ENCODE results near the gene ZMIZ1.

Gene ZMIZ1

DNA sequence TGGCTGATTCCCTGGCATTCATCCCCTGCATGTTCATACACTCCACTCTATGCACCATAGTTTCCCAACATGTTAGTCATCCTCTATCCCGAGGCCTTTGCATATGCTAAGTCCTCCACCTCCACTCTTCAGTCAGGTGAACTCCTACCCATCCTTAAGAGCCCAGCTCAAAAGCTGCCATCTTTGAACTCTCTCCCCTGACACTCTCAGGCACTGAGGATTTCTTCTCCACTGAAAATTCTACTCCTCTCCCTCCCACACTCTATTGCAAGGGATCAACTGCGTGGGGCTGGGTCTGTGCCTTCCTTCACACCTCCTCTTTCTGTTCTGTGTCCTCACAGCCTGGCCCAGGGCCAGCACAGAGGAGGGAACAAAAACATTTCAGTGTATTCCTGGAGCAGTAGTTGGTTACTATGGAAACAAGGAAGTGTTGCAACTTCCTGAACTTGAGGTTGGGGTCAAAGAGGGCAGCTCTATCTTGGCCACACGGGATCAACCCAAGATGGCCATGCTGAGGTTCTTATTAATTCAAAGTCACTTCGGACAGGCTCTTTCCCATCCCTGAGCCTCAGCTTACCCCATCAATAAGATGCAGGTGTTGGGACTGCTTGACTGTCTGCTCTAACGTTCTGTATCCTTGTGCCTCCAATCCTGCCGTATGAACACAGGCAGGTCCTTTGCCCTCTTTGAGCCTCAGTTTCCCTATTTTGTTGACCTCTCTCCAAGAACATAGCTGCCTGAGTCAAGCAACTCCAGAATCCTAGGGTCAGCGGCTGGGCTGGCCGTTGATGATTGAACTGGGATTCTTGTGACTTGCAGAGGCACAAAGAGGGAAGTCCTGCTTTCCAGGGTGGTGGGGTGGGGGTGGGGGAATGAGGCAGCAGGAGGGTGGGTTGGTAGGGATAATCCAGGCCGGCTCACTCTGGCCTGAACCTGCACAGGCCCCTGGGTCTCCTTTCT is 15.5 kb downstream of the ZMIZ1 start:
- DNase-seq, result no peak

DNA sequence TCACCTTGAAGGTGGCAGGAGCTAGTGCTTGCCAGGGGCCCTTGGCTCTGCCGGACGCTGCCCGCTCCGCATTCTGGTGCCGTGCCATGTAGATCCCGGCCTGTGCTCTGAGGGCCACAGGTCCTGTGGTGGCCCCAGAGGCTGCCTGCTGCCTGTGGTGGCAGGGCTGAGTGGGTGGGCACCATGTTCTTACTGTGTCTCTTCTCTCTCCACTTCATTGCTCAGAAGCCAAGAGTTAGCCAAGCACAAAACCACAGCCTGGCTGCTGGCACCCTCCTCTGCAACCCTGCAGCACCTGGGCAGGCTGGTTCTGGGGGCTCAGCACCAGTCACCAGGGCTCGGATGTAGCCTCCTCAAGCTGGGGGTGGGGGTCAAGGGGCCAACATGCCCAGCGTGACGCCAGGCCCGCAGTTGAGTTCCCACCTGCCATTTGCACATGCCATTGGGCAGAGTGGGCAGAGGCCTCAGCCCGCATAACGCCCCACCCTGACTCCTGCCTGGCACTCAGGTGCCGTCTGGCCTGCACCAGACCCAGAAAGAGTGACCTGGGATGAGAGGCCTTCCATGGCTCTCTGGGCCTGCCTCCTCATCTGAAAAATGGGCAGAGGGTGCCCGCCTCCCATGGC is 16.3 kb downstream of the ZMIZ1 start:
- no peak for DNase-seq

DNA sequence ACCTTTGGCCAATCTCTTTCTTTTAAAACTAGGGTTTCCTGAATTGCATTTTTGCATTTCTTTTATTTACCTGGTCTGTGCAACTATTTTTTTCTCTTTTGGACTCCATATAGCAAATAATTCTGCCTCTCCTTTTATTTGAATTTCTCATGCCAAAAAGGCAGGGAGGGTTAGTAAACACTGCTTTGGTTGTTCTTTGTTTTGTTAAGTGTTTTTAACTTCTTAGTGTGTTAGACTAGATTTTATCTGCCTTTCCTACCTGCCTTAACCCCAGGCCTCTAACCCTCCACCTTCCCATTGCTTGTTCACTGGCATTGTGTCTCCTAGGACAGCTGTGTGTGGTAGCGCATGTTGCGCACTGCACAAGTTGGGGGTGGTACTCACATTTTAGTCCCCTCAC is 18.1 kb downstream of the ZMIZ1 start:
- DNase-seq, result no peak

DNA sequence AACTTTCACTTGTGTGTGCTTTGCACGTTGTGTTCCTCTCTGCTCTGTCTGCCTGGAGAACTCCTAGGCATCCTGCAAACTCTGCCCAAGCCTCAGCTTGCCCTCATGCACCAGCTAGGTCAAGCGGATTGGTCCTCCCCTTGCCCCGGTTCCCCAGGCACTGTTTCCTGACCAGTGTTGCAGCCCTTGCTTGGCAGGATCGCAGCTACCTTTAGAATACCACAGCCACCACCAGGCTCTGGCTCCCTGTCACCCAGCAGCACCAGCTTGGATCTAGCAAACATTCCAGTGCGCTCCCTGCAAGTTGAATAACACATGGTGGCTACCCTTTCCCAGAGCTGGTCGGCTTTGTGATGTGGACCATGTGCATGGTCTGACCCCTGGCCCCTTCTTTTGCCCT is 19.0 kb downstream of the ZMIZ1 start:
- no peak for DNase-seq

DNA sequence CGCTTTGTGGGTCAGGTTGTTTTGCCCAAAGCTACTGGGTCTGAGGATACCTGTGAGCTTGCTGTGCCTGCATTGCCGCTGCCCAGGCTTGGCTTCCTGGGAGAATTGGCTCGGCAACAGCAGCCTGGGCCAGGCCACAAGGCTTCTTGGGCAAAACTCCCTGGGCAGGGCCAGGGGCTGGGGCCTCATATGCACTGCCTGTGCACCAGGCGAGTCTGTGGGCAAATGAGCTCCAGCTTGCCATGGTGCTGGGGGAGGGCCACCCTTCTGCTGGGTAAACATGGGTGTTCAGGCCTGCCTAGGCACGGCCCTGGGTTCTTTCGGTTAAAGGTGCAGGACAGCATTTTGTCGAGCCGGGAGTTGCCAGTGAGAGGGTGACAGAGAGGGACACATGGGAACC is 19.4 kb downstream of the ZMIZ1 start:
- no peak for DNase-seq

DNA sequence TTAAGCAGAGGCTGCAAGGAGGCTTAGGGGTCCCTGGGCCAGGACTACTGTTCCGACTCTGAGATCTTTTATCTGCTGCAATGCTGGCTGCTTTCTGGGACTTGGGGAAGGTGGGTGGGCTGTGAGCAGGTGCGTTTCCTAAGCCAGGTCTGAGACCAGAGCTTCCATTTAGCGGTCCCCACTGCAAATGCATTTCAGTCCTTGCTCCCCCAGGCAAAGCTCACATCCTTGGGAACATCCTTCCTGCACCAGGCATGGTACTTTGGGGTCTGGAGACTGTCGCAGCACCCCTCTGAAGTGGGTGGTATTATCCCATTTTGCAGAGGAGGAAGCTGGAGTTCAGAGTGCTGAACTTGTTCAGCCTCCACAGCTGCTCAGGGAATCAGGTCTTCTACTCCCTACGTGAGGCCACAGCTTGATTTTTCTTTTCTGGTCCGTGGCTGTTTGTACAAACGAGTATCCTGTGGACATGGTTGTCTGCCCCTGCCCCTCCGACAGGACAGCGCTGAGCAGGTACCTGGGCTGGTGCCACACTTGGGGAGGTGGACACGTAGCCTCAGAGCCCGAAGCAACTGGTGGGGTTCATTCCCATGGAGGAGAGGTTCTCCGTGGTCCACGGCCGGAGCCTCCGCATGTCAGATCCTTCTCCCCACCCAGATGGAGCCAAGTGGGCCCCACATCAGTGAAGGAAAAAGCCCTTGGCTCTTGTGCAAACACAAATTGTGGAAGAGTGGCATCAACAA is 20.0 kb downstream of the ZMIZ1 start:
- DNase-seq, result no peak

DNA sequence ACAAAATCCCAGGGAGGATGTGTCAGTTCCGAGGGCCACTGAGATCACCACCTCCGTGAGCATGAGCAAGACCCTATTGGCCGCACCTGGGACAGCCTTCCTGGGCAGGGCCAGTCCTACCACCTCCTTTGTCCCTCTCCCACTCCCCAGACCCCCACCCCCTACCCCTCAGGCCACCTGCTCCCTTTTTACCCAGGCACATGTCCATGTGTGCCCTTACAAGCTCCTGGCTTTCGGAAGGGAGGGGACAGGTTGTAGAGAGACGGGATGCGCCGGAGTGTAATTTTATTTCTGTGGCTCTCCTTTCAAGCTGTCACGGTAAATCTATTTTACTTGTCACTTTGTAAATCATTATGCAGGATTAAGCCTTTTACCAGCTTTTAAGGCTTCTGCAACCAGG is 20.9 kb downstream of the ZMIZ1 start:
- no peak for DNase-seq

DNA sequence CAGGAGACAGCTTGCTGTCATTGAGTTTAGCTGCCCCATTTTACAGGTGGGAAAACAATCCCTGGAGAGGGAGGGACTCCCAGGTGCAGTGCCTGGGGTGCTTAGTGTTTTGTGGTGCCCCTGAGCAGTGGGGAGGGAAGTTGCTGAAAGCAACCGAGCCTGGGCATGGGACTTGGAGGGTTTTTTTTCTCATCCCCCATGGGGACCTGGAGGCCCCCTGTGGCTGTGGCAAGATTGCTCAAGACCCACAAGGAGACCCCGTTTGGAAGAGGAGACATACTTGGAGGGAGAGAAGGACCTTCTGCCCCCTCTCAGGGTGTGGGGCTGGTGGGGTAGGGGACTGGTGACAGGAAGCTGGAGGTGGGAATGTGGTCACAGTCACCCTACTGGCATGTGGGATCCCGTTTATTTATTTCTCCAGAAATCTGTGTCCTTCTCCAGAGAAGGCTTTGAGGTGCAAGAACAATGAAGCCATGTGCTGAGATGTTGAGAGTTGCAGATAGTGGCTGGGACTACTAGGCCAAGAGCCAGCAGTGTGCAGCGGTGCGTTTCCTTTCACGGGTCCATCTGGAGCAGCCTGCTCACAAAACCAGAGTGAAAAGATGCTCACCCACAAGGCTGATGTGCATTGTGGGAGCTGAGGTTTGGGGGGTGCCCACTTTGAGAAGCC is 21.5 kb downstream of the ZMIZ1 start:
- DNase-seq, result no peak

DNA sequence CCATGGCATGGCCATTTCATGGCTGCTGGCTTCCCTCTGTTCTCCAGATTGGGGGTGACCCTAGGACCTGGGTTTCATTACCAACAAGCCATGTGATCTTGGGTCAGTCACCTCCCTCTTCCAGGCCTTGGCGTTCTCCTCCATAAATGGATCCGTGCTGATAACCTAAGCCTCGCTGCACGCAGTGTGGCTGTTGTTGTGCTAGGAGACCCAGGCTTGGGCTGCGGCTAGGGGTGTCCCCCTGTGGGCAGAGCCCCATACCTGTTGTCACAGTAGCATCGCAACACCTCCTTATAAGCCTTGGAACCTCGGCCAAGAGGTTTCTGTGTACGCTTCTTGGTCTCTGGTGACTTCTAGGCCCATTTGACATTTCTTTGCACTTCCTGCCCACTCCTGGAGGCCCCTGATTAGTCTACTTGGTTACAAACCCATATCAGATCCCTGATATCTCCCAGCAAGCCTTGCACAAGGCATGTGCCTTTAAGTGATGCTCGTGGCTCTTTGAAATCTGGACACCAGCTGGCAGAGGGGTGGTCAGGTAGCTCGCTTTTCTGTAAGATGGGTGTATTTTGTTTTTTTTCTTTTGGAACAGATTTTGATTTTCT is 23.6 kb downstream of the ZMIZ1 start:
- DNase-seq, result no peak

DNA sequence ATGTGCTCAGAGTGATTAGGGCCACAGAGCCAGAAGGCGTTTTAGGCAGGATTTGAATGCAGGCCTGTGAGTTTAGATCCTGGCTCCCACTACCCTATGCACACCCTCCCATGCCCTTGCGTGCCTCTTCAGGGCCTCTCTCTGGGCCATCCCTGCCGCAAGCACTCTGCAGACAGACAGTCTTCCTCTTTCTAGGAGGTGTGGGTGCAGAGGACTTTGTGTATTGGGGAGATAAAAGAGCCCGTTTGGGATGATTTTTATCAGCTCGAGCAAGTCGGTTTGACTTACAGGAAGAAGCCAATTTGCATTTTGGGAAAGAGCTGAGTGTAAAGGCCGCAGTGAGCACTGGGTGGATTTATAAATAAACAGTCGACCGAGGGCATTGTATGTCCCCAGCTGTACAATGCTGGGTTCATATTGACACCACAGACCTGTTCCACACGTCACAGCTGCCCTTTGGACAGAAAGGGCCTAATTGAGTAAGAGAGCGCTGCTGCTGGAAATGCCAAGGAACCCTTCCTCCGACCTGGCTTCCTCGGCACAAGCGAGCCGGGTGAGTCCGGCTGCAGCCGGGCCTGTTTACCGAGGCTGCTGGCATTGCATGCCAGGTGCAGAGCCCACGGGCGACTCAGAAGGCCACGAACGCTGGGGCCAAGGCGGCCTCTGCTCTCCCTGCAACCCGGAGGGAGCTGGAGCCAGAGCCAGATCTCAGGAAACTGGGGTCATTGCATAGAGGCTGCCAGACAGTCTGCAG is 25.1 kb downstream of the ZMIZ1 start:
- no peak for DNase-seq

DNA sequence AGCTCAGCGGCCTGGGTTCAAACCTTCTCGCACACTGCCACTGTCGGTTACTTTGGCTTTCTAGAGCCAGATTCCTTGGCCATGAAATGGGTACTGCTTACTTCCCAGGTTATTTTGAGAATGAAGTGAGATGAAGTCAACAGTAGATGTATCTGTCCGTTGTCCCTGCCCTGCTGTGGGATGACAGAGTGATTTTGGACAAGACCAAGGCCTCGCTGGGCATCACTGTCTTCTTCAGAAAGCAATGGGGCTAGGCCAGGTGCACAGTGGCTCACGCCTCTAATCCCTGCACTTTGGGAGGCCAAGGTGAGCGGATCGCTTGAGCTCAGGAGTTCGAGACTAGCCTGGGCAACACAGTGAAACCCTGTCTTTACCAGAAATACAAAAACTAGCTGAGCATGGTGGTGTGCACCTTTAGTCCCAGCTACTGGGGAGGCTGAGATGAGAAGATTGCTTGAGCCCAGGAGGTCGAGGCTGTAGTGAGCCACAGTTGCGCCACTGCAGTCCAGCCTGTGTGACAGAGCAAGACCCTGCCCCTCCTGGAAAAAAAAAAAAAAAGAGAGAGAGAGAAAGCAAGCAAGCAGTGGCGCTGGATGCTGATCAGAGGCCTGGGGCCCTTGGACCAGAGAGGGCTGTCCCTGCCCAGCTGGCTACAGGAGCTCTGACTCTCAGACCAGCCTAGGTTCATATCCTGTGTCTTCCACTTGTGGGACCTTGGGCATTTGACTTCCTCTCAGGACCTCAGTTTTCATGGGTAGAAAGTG is 25.8 kb downstream of the ZMIZ1 start:
- no peak for DNase-seq

DNA sequence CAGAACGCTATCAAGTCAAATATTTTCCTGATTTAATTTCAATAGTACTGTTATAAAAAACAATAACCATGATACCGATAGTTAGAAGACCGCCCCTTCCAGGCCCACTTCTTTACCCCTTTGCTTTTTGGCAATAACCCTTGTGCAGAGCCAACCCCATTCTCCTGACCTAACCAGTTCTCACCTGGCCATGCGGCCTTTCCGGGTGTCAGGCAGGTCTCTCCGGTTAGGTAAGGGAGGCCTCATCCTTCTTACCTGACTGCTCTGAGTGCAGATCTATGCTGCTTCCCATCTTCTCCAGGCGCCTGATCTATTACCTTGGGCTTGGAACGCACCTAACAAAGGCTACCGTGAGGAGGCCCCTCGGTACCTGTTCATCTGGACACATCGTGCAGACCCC is 26.6 kb downstream of the ZMIZ1 start:
- no peak for DNase-seq

DNA sequence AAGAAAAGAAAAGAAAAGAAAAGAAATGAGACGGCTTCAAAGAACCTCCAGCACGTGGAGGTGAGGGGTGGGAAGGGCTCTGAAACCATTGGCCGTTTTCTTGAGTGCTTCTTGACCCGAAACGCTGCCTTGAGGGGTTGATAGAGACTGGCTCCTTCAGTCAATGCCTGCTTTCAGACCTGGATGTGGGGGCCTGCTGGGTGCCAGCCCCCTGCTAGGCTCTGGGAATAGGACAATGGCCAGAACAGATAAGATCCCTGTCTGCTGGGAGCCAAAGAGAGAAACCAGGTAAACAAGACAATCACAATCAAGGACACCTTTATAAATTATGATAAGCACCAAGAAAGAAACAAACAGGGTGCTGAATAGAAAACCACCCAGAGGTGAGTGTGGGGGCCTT is 27.7 kb downstream of the ZMIZ1 start:
- DNase-seq, result no peak

DNA sequence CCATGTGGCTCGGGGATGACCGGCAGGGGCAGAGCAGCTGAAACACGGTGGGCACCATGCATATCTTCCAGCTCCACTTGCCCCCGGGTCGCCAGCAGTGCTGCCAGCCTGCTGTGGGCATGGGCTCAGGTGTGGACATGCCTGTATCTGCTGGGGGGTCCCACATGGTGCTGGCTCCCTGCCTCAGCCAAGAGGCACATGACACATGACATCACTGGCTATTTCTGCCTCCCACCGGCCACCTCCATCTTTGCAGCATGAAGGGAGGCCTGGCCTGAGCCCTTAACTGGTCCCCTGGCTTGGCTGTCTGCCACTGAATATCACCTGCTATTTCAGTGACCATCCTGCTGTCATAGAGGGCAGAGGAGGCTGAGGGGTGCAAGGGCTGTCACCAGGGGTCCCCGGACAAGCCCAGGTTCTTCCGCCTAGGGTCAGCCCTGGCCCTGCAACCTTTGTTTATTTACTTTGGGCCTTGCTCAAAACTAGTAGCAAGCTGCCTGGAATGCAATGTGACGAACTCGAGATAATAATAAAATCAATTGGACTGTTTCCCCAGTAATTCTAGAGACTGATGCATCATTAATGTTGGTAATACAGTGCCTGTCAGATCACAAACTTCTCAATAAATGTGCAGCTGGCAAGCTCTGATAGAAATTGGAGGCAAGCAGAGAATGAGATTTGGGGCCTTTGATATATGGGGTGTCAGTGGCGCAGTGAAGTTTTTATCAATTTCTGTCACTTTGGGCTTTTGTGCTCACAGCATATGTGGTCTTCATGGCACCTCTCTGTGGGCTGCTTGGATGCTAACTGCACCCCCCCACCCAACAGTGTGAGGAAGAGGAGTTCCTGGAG is 28.5 kb downstream of the ZMIZ1 start:
- no peak for DNase-seq

DNA sequence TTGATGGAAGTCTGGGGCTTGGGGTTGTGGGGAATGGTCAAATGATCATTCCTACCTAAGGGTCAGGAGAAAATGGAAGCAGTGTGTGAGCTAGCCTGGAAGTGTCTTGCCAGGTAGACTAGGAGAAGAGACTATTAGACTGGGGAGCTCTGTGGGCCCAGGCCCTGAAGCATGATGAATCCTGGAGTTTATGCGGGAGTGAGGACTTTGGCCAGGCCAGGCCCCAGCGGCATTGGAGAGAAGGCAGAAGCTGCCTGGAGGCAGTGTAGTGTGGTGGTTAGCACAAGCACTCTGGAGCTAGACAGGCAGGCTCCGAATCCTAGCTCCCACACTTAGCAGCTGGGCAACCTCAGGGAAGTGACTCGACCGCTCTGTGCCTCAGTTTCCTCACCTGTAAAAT is 29.3 kb downstream of the ZMIZ1 start:
- DNase-seq, result no peak

DNA sequence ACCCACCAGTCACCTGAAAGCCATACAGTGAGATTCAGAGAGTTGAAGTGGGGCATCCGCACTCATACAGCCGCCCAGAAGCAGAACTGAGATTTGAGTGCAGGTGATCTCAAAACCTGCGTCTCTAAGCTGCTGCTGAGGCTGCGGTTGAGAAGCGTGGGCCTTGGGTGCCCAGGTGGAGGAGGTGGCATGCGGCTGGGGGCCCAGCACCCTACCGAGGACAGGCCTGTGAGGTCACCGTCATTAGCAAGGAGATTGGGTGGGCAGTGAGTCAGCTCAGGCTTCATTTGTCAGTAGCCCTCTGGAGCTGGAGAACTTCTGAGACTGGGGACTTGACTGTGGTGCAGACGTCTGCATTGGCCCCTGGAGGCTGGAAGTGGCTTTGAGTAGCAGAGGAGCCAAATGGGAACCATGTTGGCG is 29.8 kb downstream of the ZMIZ1 start:
- DNase-seq, result no peak

DNA sequence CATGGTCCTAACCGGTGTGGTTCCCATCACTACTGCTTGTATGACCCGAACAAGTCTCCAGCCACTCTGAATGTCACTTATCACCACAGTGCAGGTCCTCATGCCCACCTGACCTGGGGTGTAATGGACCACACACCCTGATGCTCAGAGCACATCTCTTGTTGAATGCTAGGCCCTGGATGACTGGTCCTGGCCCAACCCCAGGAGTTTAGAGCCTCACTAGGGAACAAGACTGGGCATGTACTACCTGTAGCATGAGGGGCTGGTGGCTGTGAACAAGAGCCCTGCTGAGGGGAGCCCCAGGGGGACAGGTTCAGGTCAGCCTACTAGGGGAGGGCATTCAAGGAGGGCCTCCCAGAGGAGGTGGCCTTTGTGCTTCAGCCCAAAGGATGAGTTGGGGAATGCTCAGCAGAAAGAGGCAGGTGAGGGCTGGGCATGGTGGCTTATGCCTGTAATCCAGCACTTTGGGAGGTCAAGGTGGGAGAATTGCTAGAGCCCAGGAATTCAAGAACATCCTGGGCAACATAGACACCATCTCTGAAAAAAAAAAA is 31.2 kb downstream of the ZMIZ1 start:
- no peak for DNase-seq

DNA sequence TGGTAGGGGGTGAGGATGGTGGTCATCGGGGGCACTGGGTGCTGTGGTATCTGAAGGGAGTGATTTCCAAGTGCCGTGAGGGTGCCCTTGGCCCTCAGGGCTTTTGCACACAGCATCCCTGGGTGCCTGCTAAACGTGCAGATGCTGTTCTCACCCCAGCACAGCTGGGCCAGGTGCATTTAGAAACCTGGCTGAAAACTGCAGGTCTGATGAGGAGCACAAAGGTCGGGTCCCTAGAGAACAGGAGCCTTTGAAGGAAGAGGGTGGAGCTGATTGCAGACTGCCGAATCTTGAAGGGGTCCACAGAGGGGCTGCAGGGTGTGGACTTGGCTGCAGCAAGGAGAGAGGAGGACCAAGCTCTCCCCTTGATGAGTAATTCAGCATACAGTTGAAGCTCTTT is 32.0 kb downstream of the ZMIZ1 start:
- no peak for DNase-seq

DNA sequence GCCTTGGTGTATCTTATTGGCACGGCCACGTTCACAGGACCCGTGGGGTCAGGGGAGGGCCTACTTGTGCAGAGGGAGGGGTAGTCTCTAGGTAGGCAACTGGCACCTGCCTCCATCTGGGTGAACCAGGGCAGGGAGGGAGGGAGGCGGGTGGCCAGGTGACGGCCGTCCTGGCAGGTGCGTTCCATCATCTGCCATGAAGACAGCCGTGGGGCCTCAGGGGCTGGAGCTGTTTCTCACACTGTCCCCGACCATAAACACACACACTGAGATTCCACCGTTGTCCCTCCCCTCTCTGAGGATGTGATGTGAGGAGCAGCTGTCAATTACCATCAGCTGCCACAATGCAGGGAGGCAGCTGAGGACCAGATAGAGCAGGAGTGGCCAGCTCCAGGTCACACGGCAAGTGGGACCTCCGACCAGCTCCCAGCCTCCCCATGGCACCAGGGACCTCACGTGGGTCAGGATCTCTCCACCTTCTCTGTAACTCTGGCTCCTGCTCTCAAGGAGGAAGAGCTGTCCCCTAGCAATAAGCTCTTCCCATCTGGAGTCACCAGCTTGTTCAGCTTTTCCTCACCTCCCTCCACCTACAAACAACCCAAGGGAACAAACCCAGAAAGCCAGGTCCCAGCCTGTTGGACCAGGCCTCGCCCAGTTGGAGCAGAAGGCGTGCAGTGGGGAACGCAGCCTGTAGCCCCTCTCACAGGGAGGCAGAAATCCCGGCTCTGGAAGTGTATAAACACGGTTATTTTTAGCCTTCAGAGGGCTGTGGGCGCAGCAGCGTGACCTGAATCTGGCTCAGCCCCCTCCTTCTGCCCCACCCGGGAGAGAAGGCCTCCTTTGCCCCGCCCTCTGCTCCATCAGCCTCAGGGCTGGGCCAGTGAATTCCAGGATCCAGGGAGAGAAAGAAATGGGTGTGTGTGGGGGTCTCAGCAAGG is 33.1 kb downstream of the ZMIZ1 start:
- DNase-seq, result no peak
